Stimulated activated CD4-positive, alpha-beta T cell treated with anti-CD3 and anti-CD28 coated beads, Interleukin-15, amount 100 ng/mL, for 48 hours (primary cell): ENCODE measurements around the gene PARD3.
"Not testable (repeated sequence)": the region's sequence is repeated elsewhere in the genome, so short reads cannot be mapped to it uniquely, and the experiment has no call there.

ENCODE experiments used
- DNase-seq, 2 donors: peaks; one replicate each; pipeline ENCODE4 v3.0.0-alpha.2; 2020; ENCODE audit warnings: low read depth in 2 of 2

The PARD3 gene

GRCh38 chr10:34465678-34466077 is 349.4 kb downstream of the PARD3 start:
- DNase-seq, result no peak

- no peak for DNase-seq
Observed at GRCh38 chr10:34464591-34464990, 350.5 kb downstream of the PARD3 start.

- DNase-seq, result no peak
Observed at GRCh38 chr10:34464000-34464399, 351.1 kb downstream of the PARD3 start.

- DNase-seq, result no peak
Observed at GRCh38 chr10:34462993-34463392, 352.1 kb downstream of the PARD3 start.

- DNase-seq, result no peak
Observed at GRCh38 chr10:34462056-34462455, 353.0 kb downstream of the PARD3 start.

GRCh38 chr10:34454590-34455261 is 360.4 kb downstream of the PARD3 start:
- no peak for DNase-seq

- no peak for DNase-seq
Observed at GRCh38 chr10:34449836-34450235, 365.3 kb downstream of the PARD3 start.

- DNase-seq, result no peak
Observed at GRCh38 chr10:34446049-34446448, 369.0 kb downstream of the PARD3 start.

GRCh38 chr10:34444223-34445183 is 370.6 kb downstream of the PARD3 start:
- DNase-seq, result no peak

GRCh38 chr10:34439386-34439785 is 375.7 kb downstream of the PARD3 start:
- not testable (repeated sequence) for DNase-seq

- no peak for DNase-seq
Observed at GRCh38 chr10:34438741-34439140, 376.4 kb downstream of the PARD3 start.

- DNase-seq, result no peak
Observed at GRCh38 chr10:34437906-34438305, 377.2 kb downstream of the PARD3 start.

- DNase-seq, result no peak
Observed at GRCh38 chr10:34434119-34434594, 380.9 kb downstream of the PARD3 start.

- DNase-seq, result no peak
Observed at GRCh38 chr10:34433241-34434076, 381.6 kb downstream of the PARD3 start.

- DNase-seq, result no peak
Observed at GRCh38 chr10:34432589-34432988, 382.5 kb downstream of the PARD3 start.

- no peak for DNase-seq
Observed at GRCh38 chr10:34430685-34431084, 384.4 kb downstream of the PARD3 start.

- DNase-seq, result no peak
Observed at GRCh38 chr10:34428501-34428900, 386.6 kb downstream of the PARD3 start.

- no peak for DNase-seq
Observed at GRCh38 chr10:34427911-34428216, 387.2 kb downstream of the PARD3 start.

- not testable (repeated sequence) for DNase-seq
Observed at GRCh38 chr10:34427158-34427910, 387.8 kb downstream of the PARD3 start.

GRCh38 chr10:34426538-34427157 is 388.4 kb downstream of the PARD3 start:
- not testable (repeated sequence) for DNase-seq

- no peak for DNase-seq
Observed at GRCh38 chr10:34426041-34426440, 389.1 kb downstream of the PARD3 start.
